ENCODE results near the gene PALMD.

DNA sequence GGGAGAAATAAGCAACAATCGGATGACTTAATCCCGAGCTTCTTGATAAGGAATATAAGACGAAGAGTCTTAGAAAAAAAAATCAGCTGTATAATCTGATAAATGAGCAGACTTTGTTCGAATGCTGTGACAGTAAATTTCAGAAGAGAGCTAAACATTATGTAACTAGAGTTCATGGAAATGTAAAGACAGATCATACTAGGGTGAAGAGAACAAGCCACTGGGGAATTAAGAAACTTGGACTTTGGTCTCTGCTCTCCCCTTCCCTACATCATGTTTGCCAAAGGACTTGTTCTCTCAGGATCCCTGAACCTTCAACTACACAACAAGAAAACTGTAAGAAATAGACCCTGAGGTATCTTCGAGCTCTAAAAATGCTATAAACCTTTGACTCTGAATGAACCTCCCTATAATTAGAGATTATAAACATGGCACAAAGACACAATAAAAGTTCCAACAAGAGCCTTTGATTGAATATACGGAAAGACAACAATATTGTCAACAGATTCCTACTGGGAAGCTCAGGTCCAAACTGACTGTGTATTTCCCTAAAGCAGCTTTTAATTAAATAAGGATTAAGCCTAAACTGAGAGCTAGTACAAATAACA is 93.0 kb downstream of the PALMD start:
- TF ChIP-seq EZH2 (IDR thresholded peaks at IDR 0.05; ENCODE audit: low read length, unreplicated experiment) (no peak), EZH2phosphoT487 (IDR thresholded peaks at IDR 0.05; ENCODE audit: borderline replicate concordance, low read length) (no peak)
- TF ChIP-seq, protein P1, sequence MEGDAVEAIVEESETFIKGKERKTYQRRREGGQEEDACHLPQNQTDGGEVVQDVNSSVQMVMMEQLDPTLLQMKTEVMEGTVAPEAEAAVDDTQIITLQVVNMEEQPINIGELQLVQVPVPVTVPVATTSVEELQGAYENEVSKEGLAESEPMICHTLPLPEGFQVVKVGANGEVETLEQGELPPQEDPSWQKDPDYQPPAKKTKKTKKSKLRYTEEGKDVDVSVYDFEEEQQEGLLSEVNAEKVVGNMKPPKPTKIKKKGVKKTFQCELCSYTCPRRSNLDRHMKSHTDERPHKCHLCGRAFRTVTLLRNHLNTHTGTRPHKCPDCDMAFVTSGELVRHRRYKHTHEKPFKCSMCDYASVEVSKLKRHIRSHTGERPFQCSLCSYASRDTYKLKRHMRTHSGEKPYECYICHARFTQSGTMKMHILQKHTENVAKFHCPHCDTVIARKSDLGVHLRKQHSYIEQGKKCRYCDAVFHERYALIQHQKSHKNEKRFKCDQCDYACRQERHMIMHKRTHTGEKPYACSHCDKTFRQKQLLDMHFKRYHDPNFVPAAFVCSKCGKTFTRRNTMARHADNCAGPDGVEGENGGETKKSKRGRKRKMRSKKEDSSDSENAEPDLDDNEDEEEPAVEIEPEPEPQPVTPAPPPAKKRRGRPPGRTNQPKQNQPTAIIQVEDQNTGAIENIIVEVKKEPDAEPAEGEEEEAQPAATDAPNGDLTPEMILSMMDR (conservative IDR thresholded peaks at IDR 0.05; ENCODE audit: low read depth, low read length), result no peak

Measured in PC-3 (cell line).